Stimulated activated CD4-positive, alpha-beta T cell treated with anti-CD3 and anti-CD28 coated beads, TNF-alpha, amount 100 ng/mL, for 24 hours (primary cell): ENCODE data around the gene COG5.

Source experiments
- DNase-seq, 3 experiments: peaks; one replicate each; pipeline ENCODE4 v3.0.0-alpha.2; 2020; ENCODE audit warnings: low read depth in 3 of 3

COG5 gene

DNA sequence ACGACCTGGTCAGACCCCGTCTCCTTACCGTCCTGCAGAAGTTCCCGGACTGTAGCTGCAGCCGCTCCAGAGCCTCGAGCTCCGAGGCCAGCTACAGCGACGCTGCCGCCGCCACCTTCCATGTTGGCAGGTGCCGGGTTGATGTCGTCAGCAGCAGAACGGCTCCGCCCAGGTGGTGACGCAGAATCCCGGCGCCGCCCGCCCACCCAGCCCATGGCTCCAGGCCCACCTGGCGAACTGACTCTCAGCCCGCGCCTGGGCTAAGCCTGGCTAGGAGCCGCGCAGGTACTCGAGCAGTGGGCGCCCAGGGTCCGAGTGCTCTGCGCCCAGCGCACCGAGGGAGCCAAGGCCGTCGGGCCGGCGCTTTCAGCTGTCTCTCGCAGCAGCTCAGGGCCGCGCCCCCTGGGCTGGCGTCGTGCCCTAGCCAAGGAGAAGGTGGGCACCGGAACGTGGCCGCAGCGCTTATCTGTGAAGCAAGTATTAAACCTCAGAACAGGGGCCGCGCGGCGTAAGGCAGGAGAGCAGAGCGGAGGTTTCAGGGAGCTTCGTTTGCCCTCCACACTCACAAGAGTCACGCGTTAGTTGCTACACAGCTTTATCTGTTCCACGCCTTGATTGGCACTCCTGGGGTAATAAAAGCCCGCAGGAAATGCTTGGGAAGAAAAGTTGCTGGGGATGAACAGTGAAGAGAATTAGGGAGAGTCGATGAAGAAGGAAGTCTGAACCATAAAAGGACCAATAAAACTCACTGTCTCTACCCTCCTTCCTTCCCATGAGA is at the start of gene COG5, which contains the start of gene DUS4L:
COG5 (minus strand) TSS at position 146 of the 778 bp plus-strand sequence; CDS start at position 122, 24 bp downstream.
DUS4L (plus strand) TSS at position 197 of the 778 bp plus-strand sequence. CDS start 3,100 bp downstream, outside the sequence.
- peak; percentile 67 to 82 (median 69) for DNase-seq

DNA sequence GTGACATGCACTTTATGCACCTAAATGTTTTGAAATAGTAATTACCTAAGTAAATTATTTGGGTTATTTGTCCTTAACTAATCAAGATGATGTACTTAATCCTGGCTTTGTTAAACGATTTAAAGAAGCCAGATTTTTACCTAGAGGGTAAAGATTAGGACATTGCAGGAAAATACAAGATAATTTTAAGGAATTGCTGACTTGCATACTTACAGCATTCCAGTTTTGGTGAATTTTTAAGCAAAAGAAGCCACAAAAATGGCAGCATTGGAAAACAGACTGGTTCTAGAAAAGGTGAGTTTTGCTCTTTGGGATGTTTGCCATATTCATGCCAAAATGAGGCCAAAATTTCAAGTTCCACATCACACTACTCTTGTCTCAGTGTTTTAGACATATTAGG is 49.7 kb upstream of the COG5 start:
- no peak for DNase-seq

DNA sequence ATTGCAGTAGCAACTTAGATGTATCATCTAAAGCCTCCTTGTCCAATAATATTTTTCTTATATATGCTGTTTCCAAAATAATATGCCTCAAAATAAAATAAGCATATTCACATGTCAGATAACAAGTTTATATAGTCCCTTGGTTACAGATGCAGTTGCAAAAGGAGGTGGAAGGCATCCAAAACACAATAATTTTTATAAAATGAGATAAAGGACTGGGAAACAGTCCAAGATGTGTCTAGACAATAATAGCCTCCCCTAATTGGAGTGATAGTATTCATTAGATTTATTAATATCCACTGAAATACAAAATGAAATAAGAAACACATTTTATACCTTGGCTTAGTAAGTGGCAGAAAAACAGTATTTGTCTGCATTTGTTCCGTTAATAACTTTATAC is 46.6 kb upstream of the COG5 start:
- no peak for DNase-seq

DNA sequence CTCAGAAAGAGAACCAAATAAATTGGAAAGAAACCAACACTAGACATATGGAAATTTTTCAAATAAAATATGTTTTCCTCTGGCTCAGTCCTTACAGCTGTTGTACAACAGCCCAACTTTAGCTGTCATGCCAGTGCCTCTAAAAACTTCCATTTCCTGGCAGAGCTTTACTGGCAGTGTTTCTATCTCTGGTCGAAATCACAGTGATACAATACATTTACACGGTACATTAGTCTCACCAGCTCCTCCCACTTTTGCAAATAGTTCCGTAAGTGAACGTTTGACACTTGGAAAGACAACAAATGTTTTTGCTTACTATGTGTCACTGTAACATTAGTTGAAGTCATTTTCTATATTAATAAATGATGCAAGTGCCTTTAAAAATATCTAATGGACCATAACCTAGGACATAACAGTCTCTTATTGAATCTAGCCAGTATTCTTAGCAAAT is 46.1 kb upstream of the COG5 start:
- no peak for DNase-seq

DNA sequence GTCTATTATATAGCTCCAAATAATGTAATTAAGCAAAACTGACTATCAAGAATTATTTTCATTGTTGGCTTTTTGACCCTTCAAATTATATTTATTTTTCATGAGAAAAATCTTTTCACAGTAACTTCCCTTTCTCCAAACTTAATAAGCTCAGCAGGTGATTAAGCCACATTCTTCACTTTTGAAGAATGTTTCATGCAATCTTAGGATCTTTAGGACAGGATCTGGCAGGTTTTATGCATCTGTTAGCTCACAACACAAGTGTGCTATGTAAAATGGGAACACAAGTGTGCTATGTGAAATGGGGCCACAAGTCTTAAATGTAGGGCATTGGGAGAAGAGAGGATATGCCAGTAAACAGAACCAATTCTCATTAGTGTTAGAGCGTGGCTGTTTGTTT is 42.6 kb upstream of the COG5 start:
- DNase-seq, result no peak

DNA sequence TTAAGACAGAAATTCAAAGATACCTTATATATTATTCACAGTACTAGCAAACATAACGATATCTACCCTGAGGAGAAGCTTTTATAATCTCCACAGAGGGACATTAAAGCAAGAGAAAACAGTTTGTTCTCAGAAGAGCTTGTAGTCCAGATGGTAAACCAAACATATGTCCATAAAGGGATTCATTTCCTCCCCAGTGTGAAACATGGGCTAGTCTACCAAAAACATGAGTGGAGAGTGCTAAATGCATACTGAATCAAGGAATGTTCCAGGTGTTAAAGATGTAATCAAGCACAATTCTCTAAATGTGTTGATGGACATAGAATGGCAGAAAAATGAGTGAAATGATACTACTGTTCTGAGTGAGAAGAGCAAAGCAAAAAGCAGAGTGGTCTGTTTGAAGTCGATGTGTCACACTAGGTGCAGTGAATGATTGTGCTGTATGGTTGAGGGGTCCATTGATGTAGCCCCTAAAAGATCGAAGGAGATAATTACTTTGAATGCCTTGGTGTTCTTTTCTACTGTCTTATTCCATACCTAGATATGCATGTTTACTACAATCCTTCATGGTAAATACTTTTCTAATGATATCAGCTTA is 41.6 kb upstream of the COG5 start:
- DNase-seq, result no peak

DNA sequence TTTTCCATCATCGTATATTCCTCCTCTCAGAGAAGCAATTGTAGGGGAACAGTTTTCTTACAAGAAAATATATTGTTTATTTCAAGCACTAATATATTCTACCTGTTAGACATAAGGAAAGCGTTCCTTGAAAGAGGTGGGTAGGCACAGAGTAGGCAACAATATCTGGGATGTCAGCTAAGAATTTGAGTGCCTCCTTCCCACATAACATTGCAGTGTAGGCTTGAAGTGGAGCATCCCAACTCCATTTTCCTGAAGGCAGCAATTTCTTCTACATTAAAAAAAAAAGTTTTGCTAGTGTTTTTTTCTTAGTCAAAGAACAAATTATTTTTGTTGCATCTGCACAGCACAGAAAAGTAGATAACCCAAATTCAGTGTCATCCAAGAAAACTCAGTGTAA is 37.1 kb upstream of the COG5 start:
- DNase-seq, result no peak

DNA sequence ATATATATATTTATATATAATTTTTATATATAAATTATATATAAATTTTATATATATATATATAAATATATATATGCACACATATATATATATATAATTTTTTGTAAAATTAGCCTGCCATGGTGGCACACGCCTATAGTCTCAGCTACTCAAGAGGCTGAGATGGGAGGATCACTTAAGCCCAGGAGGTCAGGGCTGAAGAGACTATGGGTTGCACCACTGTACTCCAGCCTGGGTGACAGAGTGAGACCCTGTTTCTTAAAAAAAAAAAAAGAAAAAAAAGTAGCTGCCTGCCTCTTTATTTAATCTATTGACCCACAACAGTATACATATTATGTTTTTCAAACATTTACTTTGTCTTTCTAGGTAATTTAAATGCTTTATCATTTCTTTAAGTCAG is 35.5 kb upstream of the COG5 start:
- no peak for DNase-seq

DNA sequence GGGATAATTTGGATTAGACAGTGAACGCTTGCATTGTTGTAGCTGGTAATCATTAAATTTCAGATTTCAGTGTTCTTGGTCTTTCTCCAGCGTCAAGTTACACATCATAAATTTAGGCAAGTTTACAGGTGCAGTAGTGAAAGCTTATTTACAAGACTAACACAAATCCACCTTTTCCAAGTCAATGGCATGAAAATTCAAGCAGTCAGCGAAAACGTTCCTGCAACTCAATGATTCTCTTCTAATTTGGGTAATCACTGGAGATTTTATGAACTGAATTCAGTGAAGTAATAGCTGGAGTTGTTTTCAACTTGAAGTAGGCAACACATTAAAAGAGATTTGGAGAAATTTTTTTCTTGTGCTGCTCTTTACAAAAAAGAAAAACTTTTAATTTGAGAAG is 34.2 kb upstream of the COG5 start:
- DNase-seq, result no peak

DNA sequence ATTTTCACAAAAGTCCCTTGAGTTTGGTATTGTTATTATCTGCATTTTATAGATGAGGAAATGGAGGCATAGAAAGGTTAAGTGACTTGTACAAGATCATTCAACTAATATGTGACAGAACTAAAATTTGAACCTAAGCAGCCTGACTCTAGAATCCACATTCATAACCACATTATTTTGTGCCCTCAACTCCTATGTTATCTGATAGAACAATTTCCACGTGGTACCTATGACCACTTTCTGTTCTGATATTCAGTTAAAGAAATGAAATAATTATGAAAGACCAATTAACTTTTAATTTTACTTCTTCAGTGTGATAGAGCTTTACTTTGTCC is 33.8 kb upstream of the COG5 start:
- no peak for DNase-seq

DNA sequence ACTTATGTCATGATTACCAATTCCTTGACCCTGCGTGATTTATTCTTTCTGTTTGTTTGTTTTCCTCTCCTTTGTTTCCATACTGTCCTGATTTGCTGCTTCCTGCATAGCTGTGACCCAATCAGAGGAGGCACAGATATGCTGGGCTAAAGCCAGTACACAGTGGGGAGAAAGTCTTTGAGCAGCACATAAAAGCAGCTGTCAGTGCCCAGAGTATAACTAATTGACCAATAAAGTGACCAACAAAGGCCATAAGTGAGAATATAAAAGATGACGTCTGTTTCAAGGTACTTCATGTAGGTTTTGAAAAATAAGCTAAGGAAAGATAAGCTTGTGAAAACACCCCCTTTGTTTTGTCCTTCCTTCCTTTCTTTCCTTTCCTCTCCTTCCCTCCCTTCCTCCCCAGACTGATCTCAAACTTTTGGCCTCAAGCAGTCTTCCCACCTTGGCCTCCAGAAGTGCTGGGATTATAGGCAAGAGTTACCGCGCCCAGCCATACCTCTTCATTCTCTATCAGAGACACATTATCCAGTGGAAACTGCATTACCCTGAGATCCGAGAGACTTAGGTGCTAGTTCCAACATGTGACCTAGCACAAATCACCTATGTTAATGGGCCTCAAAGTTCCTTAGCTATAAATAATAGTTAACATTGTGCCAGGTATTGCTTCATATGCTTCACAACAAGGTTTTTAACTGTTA is 33.3 kb upstream of the COG5 start:
- no peak for DNase-seq

DNA sequence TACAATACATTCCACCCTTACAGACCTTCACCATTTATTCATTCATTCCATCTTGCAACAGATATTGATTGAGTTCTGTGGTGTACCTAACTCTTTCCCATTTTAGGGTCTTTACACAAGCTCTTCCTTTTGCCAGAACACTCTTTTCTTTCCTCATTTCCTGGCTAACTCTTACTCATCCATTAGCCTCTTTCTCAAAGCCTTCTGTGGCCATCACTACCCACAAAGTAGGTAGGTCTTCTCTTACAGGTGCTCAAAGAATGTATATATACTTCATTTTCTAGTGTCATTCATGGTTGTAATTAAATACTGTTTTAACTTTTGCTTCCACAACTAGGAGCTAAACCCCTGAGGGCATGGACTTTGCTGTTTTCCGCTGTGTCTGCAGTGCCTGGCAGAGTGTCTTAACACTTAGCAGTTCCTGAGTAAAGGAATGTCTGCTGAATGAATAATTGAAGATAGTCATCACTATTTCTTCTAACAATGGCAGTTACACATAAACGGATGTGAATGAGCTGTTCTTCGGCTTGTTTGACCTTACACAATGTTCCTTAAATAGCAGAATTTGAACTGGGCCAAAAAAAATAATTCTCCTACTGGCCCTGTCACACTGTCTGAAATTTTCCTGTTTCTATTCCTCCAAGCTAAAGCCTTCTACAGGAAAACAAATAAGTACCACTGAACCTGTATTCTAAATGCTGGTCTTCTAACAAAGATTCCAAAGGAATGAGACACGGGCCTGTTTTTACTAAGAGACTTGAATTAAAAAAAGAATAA is 31.4 kb upstream of the COG5 start:
- DNase-seq, result no peak

DNA sequence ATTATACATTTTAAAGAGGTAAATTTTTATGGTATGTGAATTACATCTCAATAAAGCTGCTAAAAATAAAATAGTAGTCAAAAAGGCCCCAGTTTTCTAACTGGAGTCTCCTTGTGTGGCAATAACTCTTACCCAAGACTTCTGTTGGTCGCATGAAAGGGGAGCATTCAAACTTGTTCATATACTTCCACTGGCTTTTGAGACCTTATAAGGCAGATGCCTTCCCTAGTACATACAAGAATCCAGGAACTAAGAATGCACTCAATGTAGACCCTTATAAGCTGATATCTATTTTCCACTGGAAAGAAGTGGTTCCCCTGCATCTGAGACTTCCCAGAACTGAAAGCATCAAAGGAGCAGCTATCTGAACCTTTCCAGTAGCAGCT is 29.3 kb upstream of the COG5 start:
- DNase-seq, result no peak

DNA sequence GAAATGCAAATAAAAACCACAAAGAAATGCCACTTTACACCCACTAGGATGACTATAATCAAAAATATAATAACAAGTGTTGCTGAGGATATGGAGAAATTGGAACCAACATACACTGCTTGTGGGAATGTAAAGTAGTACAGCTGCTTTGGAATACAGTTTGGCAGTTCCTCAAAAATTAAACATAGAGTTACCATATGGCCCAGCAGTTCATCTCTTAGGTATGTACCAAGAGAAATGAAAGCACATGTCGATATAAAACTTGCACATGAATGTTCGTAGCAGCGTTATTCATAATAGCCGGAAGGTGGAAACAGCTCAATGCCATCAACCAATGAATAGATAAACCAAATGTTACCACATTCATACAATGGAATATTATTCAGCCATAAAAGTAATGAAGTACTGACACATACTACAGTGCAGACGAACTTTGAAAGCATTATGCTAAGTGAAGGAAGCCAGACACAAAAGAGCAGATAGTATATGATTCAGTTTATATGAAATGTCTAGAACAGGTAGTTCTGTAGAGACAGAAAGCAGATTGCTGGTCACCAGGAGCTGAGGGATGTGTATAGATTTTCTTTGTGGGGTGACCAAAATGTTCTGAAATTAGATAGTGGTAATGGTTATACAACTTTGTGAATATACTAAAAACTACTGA is 28.8 kb upstream of the COG5 start:
- DNase-seq, result no peak

DNA sequence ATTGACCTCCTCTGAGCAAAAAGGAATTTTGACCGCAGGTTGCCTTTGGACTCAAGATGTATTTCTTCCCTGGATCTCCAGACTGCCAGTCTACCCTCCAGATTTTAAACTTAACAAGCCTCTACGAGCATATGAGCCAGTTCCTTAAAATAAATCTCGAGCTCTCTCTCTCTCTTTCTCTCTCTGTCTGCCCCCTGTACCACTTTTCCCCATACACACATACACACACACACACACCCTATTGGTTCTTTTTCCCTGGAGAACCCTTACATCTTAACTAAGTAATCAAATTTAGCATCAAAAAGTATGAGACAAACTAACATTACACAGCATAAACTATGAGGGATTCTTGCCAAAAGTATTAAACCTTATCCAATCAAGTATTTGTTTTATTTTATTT is 27.7 kb upstream of the COG5 start:
- no peak for DNase-seq

DNA sequence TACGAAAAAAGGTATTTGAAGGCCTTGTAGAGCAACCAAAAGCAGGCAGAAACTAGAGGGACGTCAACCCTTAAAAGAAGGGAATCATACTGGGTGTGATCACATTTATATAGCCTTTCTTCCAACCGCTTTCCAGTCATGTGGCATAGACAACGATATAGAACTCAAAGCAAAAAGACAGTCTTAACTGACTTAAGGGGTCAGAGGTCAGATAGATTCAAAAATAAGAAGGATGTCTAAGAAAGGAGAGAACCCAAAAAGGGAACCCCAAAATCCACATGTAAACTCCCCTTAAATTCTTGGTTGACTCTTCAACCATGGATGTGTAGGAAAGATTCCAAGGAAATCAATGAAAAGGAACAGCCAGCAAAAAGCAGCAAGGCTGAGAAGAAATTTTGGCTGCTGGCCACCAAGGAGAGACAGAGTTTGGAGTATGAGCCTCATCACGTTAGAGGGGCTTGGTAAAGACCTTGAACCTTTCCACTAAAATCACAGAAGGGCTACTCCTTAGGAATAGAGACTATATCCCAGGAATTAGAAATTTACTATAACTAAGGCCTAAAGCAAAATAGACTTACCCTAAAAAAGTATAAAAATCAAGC is 24.9 kb upstream of the COG5 start:
- no peak for DNase-seq

DNA sequence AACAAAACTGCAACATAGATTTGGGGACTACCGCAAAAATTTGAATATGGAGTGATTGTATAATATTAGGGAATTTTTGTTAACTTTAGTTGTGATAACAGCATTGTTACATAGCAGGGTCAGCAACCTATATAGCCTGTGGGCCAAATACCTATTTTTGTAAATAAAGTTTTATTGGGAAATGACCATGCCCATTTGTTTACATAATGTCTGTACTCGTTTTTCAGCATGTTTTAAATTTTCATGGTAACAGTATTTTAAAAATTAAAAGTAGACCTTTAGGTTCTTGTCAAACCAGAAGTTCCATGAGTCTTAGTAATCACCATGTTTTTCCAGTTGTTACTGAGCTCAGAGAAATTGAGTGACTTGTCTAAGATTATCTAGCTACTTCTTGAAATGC is 21.0 kb upstream of the COG5 start:
- DNase-seq, result no peak

DNA sequence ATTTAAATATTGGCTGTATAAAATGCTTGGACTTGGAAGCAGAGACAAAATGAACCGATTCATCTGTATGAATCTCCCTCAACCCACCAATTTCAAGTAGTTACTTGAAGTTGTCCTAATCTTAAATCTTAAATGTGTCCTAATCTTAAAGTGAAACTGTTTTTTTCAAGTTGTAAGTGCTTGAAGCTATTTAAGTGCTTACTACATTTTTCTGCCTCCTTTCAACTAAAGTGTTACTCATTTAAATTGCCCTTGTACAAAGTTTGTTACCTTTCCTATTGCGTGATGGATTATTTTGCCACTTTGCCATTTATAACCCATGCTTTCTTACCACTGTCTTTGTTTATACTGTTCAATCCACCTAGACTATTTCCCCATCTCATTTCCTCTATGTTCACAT is 19.2 kb upstream of the COG5 start:
- no peak for DNase-seq

DNA sequence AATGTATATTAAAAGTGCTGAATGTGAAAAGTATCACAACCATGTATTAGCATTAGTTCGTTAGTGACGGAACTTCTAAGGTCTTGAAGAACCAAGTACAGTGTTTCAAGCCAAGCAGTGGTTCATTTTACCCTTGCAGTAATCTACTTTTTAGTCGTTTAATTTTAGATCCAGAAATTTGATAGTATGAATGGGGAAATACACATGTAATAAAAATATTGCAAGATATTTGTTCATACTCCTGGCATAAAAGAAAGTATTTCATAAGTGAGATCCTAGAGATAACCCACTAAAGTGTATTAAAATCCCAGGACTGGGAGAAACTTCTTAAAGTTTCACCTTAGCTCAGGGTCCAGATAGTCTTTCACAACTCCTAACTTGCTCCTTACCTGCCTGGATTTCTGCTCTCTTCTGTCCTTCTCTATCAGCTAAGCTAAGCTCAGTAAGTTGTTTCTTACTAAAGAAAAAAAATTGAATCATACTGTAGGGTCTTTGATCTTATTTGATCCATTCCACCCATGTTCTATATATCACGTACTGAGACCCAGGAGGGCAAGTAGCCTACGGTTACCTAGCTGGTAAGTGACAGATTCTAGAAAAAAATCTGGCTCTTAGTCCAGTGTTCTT is 17.8 kb upstream of the COG5 start:
- no peak for DNase-seq

DNA sequence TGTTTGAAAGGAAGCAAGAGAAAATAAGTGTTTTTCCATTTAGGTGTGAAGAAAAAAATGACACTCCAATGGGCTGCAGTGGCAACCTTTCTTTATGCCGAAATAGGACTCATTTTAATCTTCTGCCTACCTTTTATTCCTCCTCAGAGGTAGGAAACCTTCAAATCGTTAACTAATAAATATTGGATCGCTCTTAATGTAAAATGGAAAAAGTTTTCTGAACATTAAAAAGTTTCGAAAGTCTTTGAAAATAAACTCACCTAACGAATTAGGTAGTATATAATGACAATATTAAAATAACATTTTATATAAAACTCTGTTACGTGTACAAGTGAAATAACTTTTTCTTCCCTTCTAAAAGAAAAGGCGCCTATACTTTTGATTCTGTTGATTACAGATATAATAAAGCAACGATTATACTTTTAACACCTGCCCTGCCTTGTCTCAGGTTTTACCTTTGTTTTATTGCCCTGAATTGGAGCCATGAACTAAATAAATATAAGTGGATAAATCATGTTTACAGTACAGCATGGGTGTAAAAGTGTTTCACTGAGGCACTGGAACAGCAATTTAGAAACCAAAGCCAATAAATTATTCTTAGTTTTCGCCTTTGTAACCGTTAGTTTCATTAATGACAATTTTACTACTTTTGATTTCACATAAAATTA is 17.1 kb upstream of the COG5 start:
- DNase-seq, result no peak
